NCI-H69 (cell line): Measurements from ENCODE around the gene ASB18.
"Not testable (repeated sequence)": the region's sequence is repeated elsewhere in the genome, so short reads cannot be mapped to it uniquely, and the experiment has no call there.

Source experiments
- DNase-seq: peaks from one replicate; lab custom pipeline; 2025; lab: John Stamatoyannopoulos, UW

Gene ASB18, protein sequence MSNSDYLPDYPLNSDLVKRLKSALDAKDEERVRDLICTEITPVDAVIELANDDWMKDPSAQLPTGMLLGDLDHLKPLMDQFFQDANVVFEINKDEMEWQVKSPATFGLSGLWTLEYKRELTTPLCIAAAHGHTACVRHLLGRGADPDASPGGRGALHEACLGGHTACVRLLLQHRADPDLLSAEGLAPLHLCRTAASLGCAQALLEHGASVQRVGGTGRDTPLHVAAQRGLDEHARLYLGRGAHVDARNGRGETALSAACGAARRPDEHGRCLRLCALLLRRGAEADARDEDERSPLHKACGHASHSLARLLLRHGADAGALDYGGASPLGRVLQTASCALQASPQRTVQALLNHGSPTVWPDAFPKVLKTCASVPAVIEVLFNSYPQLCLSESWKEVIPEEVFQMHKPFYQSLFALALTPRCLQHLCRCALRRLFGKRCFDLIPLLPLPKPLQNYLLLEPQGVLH

DNA sequence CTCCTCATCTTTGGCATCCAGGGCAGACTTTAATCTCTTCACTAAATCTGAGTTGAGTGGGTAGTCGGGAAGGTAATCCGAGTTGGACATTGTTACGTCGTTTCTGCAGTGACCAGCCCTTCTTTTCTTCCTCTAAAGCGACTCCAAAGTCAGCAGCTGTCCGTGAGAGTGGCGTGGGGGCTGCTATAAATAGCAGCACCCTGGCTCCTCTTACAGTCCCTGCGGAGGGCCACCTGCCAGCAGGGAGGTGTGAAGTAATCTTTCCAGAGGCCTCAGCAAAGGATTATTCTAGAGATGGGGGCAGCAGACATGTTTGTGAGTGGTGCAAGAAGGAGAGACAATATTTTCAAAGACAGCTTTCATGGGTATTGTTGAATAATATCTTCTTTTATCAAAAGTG is at the start of gene ASB18:
ASB18 (minus strand) TSS at position 151 of the 400 bp plus-strand sequence; CDS start at position 90, 61 bp downstream.
- DNase-seq: no peak

DNA sequence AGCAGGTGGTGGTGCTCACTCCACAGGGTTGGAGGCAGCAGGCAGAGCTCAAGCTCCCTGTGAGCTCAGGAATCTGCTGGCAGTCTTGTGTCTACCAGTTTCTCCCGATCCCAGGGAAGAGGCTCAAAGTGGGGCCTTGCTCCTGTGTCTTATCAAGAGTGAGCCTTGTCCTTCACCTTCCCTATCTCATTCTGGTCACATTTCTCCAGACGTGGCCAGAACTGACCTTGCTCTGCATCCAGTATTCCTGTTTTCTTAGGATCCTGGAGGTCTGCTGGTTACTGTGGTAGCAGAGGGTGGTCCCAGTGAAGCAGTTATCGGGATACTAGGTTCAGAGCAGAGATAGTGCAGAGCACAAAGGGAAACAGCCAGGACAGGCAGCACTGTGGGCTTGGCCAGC is 47.1 kb upstream of the ASB18 start:
- no peak for DNase-seq

DNA sequence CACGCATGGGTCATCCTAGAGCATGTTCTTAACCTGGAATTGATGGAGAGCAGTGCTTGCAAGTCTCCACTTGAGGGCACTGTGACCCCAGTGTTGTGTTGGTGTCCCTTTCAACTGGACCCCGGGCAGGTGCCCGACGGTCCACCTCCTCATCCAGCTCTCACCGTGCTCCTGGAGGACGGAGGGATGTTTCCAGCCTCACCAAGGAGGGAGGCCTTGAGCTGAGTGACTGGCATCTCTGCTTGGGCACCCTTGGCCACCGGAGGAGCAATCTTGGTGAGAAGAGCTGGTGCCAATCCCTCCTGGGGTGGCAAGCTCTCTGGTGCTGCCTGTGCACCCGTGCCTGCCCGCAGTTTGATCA is 45.4 kb upstream of the ASB18 start:
- DNase-seq: peak; percentile 25

DNA sequence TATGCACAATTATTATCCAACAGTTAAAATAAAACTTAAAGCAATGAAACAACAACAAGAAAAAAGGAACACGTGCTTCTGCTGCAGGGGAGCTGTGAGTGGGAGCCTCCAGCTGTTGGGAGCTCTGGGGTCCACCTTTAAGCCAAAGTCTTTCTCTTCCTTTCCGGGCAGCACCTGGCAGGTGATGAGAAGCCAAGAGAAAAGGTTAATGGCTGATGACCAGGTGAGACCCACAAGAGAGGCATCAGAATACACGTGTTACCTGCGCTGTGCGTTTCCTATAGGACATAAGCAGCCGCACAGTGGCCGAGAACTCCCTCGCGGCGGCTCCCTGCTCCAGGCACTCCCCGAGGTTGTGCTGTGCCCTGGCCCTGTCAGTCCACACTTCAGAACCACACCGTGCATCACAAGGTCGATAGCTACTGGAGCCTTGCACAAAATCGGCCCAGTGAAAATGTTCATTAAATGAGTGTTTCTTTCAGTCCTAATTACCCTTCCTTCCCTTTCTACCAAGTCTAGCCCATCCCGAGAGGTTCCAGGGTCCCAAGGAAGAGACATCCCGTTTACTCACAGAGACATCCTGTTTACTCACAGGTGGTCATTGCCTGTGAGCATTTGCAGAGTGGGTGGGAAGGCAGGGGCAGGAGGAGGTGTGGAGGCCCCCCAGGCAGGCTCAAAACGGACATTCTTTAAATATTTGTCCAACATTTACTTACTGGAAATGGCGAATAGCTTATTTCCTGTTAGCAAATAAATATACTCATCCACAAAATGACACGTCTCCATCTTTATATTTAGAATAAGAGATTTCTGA is 44.9 kb upstream of the ASB18 start:
- no peak for DNase-seq

DNA sequence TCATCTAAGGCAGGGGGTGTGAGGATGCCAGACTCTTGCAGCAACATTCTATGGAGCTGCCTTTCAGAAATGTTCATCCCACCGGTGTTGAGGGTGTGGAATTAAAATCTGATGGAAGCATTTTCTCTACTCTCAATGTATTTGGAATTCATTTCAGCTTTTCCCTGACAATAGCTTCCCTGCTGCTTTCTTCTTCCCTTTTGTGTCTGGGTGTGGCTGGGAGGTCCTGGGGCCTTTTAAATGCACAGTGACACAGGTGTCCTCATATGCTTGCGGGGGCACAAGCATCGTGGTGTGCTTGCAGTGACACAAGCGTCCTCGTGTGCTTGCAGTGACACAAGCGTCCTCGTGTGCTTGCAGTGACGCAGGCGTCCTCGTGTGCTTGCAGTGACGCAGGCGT is 43.4 kb upstream of the ASB18 start:
- DNase-seq: no peak

DNA sequence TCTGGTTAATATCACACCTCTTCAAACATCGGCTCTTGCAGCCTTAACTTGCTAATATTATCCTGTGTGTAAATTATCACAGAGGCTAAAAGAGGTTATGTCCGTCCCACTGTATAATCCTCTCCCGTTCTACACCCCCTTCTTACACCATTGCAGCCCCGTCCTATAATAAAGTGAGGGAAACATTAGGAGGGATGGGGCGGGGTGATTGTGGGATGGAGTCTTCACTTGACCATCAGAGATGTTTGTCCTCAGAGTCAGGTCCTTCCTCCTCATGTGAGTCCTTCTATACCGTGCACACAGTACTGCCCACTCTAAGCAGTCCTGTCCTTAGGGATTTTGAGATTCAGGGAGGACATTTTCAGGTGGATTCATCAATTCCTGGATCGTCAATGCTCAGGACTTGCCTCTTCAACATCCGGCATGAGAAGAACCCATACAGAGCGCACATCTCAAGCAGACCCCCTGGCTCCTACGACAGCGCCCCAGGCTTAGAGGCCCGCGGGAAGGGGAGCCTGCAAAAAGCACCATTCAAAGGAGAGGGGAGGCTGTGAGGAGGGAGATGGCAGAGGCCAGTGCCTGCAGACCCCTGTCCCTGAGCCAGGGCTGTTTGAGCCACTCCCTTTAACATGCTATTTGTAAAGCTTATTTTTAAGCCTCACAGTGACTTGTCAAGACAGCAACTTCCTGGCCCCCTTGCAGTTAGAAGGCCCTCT is 42.8 kb upstream of the ASB18 start:
- no peak for DNase-seq

DNA sequence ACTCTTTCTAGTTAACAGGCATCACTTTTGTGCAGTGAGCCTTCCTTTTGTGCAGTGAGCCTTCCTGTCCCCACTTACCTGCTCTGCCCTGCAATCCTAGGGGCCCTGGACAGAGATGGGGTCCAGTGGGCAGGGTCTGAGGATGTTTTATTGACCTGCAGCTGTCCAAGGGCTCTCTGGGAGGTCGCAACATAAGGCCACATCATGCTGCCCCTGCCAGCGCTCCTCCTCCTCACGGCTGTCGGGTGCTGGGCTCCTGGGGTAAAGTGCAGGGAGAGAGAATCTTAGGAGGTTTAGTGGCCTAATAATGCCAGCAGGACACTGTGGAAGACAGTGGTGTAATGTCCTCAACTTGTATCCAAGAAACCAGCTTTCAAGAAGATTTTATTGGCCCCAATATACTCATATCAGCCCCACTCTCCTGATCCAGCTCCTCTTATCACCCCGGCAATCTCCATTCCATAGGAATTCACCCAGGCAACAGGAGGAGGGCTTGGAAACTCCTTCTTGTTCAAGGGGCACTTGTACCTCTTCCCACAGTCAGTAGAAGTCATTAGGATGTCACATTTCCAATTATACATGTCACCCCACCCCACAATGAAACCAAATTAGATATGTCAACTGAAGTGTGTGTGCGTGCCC is 41.9 kb upstream of the ASB18 start:
- no peak for DNase-seq

DNA sequence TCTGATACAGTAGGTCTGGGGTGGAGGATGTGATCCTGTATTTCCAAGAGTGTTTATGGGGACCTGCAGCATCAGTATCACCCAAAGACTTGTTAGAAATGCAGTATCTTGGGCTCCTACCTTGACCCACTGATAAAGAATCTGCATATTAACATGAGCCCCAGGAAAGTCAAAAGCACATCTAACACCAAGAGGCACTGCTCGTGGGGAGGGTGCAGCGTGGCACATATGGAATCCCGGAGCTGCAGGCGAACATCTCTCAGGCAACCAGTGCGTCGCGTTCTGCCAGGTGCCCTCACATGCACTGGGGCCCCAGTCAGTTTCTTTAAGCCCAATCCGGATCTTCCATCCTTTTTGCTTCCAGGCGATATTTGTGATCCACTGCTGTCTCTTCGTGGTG is 41.3 kb upstream of the ASB18 start:
- no peak for DNase-seq

DNA sequence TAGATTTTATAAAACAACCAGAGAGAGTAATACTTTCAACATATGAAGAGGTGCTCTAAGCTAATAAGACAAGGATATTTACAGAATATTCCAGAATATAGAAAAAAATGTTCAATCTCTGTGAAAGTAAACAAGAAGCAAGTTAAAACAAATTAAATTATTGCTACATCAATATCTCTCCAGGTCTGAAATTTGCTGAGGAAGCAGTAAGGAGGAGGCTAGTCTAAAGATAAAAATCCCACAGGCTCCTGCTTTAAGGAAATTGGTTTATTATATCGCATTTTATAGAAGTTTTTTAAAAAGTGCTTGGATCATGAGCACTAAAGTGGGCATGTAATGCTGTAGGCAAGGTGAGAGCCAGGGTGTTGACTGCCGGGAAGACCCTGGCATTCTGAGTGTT is 39.7 kb upstream of the ASB18 start:
- DNase-seq: no peak

DNA sequence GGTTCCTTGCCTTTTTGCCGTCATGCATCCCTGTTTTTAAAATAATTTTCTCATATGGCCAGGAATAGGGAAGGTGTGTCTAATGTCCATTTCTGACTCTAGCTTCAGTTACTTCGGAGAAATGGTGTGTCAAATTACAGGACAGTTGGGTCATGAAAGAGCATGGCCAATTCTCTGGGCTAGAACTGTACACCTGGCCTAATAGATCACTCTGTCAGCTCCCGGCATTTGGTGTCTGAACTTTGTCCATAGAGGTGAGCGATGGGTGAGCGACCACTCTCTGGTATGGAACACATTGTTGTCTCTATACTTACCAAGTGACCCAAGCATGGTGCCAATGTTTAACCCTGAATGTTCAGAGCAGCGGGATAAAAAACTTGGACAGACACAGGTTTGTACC is 38.3 kb upstream of the ASB18 start:
- no peak for DNase-seq

DNA sequence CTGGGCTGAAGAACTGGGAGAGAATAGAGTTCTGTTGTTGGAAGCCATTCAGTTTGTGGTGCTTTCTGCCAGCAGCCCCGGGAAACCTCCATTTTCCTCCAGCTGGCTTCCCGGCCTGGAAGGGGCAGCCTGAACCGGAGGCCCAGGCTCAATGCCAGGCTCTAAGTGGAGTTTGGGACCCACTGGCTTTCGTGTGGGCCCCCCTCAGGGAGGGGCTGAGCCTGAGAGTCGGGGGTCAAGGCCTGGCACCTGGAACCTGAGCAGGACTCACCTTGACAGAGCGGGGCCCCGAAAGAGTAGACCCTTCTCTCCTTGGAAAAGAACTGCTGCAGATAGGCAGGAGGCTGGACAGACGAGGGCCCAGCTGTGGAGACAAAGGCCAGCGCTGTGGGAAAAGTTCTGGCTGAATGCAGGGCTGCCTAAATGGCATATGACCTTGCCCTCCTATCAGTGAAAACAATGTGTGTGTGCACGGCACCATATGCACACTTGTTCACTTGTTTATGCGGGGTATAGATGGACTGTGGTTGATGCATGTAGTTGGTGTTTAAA is 34.8 kb upstream of the ASB18 start:
- DNase-seq: no peak

DNA sequence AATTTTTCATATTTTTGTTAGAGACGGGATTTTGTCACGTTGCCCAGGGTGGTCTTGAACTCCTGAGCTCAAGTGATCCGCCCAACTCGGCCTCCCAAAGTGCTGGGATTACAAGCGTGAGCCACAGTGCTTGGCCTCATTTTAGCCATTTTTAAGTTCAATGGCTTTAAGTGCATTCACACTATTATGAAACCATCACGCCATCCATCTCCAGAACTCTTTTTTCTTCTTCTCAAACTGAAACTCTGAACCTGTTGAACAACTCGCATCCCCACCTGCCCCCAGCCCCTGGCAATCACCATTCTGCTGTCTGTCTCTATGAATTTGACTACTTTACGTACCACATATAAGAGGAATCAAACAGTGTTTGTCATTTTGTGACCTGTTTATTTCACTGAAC is 31.3 kb upstream of the ASB18 start:
- no peak for DNase-seq

DNA sequence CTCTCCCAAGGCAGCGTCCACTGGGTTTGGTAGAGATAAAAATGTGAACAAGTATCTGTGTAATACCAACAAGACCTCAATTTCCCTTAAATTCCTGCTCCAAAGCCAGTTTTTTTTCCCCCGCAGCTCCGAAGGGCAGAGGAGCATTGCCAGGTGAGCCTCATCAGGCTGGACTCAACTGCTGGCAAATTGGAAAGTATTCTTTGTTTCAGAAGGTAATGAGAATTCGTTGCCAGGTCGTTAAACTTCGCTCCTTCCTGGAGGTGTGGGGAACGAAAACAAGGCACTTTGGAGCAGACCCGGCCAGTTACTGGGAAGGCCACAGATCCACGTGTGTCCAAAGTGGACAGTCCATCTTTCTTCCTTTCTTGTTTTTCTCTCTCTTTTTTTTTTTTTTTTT is 30.4 kb upstream of the ASB18 start:
- DNase-seq: no peak

DNA sequence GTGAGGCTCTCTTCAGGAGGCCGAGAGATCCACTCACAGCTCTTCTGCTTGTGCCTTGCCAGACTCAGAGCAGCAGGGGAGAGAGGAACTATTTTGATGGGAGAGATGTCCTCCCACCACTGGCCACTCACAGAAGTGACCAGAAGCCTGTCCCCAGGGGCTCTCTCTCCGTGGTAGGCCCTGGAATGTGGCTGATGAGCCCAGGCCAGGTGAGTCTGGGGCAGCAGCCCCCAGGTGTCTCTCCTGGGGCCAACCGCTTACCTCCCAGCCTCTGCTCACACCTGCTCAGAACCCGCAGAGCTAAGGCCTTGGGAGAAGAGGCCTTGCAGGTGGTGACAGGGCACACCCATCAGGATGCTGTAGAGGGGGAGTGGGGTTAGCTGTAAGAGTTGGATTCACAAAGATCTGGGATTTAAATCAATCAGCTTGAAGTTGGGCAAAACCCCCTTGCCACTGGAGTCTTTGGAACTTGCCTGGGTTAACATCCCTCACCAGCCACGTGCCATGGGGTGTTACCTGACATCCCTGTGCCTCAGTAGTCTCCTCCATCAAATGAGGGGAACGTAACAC is 29.1 kb upstream of the ASB18 start:
- DNase-seq: no peak

DNA sequence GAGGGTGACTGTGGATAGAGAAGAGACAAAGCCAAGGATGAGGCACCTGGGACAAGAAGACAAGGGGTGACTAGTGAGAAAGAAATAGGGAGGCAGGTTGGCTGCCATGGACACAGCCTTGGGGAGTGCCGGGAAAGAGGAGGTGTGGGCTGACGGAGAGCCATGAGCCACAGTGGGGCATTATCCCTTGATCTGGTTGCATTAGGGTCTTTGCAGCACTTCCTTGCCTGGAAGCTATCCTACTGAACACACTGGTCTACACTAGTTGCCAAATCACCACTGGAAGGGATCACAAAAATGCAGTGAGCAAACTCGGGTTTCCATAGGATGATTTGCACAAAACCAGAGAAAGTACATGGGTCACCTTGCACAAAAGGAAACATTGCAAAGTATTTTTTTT is 27.7 kb upstream of the ASB18 start:
- DNase-seq: no peak

DNA sequence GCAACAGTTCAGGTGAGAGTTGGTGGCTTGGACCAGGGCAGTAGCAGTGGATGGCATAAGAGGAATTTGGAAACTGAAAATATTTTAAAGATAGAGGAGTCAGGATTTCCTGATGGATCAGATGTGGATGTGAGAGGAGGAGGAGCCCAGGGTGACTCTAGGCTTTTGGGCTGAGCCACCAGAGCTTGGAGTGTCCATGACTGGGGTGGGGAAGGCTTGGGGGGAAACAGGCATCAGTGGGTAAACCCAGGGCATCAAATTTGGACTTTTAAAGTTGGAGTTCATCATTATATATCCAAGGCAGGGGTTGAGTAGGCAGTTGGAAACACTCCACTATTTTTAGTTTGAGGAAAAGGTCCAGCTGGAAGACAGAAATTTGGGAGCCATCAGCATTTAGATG is 27.3 kb upstream of the ASB18 start:
- DNase-seq: no peak

DNA sequence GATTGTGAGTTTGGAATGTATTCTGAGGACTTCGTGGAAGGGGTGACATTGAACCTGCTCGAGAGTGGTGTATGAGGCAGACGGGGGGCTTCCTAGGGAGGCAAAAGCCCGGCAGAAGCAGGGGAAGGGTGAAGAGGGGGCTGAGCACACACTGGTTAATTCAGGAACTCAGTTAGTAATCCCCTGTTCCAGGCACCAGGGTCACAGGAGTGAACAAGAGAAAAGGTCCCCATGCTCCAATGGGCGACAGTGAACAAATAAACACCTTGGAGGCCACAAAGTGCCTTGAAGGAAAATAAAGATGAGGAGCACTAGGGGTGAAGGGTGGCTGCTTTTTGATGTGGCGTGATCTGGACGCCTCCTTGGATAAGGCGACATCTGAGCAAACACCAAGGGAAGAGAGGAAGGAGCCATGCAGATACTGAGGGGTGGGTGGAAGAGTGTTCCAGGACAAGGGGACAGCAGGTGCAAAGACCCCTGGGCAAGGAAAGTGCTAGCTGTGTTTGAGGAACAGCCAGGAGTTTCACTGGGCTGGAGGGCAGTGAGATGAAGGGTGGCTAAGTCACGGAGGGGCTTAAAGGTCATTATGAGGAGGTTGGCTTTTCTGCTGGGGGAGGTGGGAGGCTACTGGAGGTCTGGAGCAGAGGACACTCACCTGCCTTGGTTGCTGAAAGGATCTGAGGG is 26.7 kb upstream of the ASB18 start:
- no peak for DNase-seq

DNA sequence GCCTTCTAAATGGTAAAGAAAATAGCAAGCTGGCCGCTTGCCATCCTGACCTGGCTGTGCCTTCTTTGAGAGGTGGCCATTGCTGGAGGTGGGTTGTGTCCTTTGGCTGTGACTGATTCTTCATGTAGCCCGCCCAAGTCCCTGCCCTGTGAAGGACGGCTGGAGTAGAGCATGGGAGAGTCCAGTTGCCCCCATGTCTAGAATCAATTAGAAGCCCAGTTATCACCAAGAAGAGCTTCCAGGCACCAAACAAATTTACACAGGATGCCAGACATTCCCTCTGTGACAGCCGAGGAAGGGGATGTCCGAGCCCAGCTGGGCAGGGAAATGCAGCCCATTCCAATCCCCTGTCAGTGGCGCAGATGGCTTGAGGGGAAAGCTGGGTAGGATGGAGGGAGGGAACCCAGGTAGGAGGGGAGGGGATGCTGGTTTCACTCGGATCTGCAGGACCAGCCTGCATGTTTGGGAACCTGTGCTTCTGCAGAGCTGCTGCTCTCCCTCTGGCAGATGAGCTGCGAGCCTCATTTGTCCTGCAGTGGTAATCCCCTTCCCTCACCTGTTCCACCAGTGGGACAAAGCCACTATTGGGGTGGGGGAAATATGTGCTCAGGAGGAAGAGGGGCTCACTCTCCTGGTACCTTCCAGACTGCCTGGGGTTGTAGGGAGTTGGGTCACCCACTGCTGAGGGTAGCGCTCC is 25.7 kb upstream of the ASB18 start:
- DNase-seq: no peak

DNA sequence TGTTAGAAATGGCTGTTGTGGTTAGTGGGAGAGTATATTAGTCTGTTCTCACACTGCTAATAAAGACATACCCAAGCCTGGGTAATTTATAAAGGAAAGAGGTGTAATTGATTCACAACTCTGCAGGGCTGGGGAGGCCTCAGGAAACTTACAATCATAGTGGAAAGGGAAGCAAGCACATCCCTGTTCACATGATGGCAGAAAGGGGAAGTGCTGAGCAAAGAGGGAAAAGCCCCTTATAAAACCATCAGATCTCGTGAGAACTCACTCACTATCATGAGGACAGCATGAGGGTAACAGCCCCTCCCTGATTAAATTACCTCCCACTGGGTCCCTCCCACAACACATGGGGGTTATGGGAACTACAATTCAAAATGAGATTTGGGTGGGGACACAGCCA is 24.2 kb upstream of the ASB18 start:
- DNase-seq: not testable (repeated sequence)

DNA sequence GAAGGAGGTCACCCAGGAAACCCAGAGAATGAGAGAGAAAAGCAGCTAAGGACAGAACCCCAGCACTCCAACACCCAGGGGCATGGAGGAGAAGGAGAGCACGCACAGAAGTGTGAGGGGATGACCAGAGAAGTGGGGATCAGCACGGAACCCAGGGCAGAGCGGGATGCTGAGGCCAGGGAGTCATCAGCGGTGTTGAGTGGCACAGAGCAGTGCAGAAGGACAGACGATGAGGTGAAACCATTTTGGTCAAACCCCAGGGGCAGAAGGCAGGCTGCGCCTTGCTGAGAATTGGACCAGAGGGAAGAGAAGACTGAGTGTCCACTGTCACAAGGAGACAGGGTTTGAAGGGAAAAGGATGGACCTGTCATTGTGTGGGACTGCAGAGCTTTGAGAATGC is 23.4 kb upstream of the ASB18 start:
- DNase-seq: no peak
